Activated CD4-positive, alpha-beta T cell treated with anti-CD3 and anti-CD28 coated beads, Interleukin-2, amount 50 U/mL, for 4 hours (primary cell): ENCODE data around the gene KCNH8.

ENCODE experiments used
- DNase-seq, 2 experiments: peaks; one replicate each; pipeline ENCODE4 v3.0.0-alpha.2; 2020

KCNH8 gene

GRCh38 chr3:19147905-19148767 is at the start of gene KCNH8:
TSS of gene KCNH8 (plus strand) at chr3:19148510. CDS start at chr3:19148720, 210 bp downstream.
- DNase-seq = no peak

- peak; percentile 7 to 8 for DNase-seq
Measured at GRCh38 chr3:19102654-19103290, 45.5 kb upstream of the KCNH8 start.

- DNase-seq = no peak
Measured at GRCh38 chr3:19103510-19103909, 44.8 kb upstream of the KCNH8 start.

- no peak for DNase-seq
Measured at GRCh38 chr3:19104459-19104858, 43.9 kb upstream of the KCNH8 start.

GRCh38 chr3:19105826-19106225 is 42.5 kb upstream of the KCNH8 start:
- DNase-seq = no peak

- no peak for DNase-seq
Measured at GRCh38 chr3:19106307-19106706, 42.0 kb upstream of the KCNH8 start.

- no peak for DNase-seq
Measured at GRCh38 chr3:19107719-19108118, 40.6 kb upstream of the KCNH8 start.

- no peak for DNase-seq
Measured at GRCh38 chr3:19110335-19110895, 37.9 kb upstream of the KCNH8 start.

- no peak for DNase-seq
Measured at GRCh38 chr3:19114461-19114860, 33.8 kb upstream of the KCNH8 start.

- DNase-seq = no peak
Measured at GRCh38 chr3:19116239-19116638, 32.1 kb upstream of the KCNH8 start.

- DNase-seq = no peak
Measured at GRCh38 chr3:19124752-19125151, 23.6 kb upstream of the KCNH8 start.

- no peak for DNase-seq
Measured at GRCh38 chr3:19139863-19140262, 8.4 kb upstream of the KCNH8 start.

- DNase-seq = peak; percentile 46 to 47
Measured at GRCh38 chr3:19146685-19147650, 1.3 kb upstream of the KCNH8 start.

- no peak for DNase-seq
Measured at GRCh38 chr3:19148768-19149091, 420 bp downstream of the KCNH8 start.

- DNase-seq = no peak
Measured at GRCh38 chr3:19149368-19149767, 1.1 kb downstream of the KCNH8 start.

- DNase-seq = no peak
Measured at GRCh38 chr3:19151171-19151570, 2.9 kb downstream of the KCNH8 start.

GRCh38 chr3:19154693-19155250 is 6.5 kb downstream of the KCNH8 start:
- no peak for DNase-seq

- no peak for DNase-seq
Measured at GRCh38 chr3:19155375-19155774, 7.1 kb downstream of the KCNH8 start.

- no peak for DNase-seq
Measured at GRCh38 chr3:19159966-19160635, 11.8 kb downstream of the KCNH8 start.

GRCh38 chr3:19165654-19166053 is 17.3 kb downstream of the KCNH8 start:
- DNase-seq = no peak

- no peak for DNase-seq
Measured at GRCh38 chr3:19171794-19172193, 23.5 kb downstream of the KCNH8 start.

GRCh38 chr3:19173945-19174344 is 25.6 kb downstream of the KCNH8 start:
- no peak for DNase-seq
